ENCODE measurements around the gene PDZRN3. TPM values are rescaled to one million over a fixed set of nuclear protein-coding genes. Genes with fewer than 3 reads are reported as not detected.

The PDZRN3 gene
- total RNA-seq, 1 experiment from 2014 or later: 5.9 TPM

- Histone ChIP-seq H2AK5ac (ENCODE audit: insufficient read length, low read length) (no peak overlapping the region), H3K14ac (ENCODE audit: insufficient read depth, low read length) (no peak overlapping the region), H3K56ac (ENCODE audit: insufficient read length, low read depth, low read length) (no peak overlapping the region), H3K18ac (ENCODE audit: insufficient read length, low read depth, low read length) (no peak overlapping the region), H2BK120ac (ENCODE audit: low read depth, low read length, poor library complexity, severe bottlenecking) (no peak overlapping the region), H2AFZ (ENCODE audit: low read length) (no peak overlapping the region), H4K20me1 (ENCODE audit: control insufficient read depth, insufficient read depth, insufficient read length) (no peaks in the 10 kb centered on the region), H4K91ac (ENCODE audit: insufficient read length, low read depth, low read length) (no peak overlapping the region), H4K5ac (ENCODE audit: insufficient read length, low read depth, low read length) (no peak overlapping the region), H3K23ac (ENCODE audit: insufficient read length, low read depth, low read length) (no peak overlapping the region), H2BK12ac (ENCODE audit: insufficient read length, low read depth, low read length) (no peak overlapping the region), H3K23me2 (ENCODE audit: insufficient read length, low read depth, low read length, poor library complexity, severe bottlenecking) (no peaks in the 10 kb centered on the region), H2BK15ac (ENCODE audit: low read depth, low read length) (no peak overlapping the region), H3K4me2 (ENCODE audit: insufficient read depth, insufficient read length, low read length) (no peak overlapping the region), H3K4me1 (ENCODE audit: insufficient read depth, low read length) (no peaks in the 10 kb centered on the region; the same call in 1 of the 2 replicates), H3K79me1 (ENCODE audit: insufficient read depth, low read depth, low read length, poor library complexity, severe bottlenecking) (no peaks in the 10 kb centered on the region), H2BK20ac (ENCODE audit: low read depth, low read length, poor library complexity, severe bottlenecking) (no peak overlapping the region), H4K8ac (replicated peaks; ENCODE audit: insufficient read length, low read depth, low read length) (no peak overlapping the region), H3T11ph (ENCODE audit: low read length) (no peak overlapping the region), H2BK5ac (ENCODE audit: insufficient read length, low read length) (no peak overlapping the region), H3K27me3 (ENCODE audit: insufficient read depth, low read length) (no peaks in the 10 kb centered on the region; the same call in 1 of the 2 replicates), H3K9ac (ENCODE audit: extremely low read depth, insufficient read length, low read length) (no peak overlapping the region), H3K9me3 (ENCODE audit: control insufficient read depth, low read depth, low read length) (no peaks in the 10 kb centered on the region), H3K79me2 (ENCODE audit: insufficient read depth, low read length) (no peaks in the 10 kb centered on the region), H3K4ac (ENCODE audit: low read depth, low read length) (no peak overlapping the region), H3K27ac (ENCODE audit: insufficient read length, low read depth, low read length) (no peak overlapping the region)
- H3K4me3 Mint-ChIP-seq: no peak overlapping the region
- no peak for DNase-seq
- peaks cover 31 to 39% of the 10 kb centered on the region in 2 experiments for H3K4me1 Mint-ChIP-seq
- no peak for TF ChIP-seq CTCF (conservative IDR thresholded peaks at IDR 0.05)
- H3K36me3 Mint-ChIP-seq (ENCODE audit: insufficient read depth in 1 of 3, low read depth in 3 of 3): no peaks in the 10 kb centered on the region
- WGBS (ENCODE audit: extremely low coverage, insufficient read length, low lambda C conversion rate): no CpG with 5 or more reads among the region's 2 CpGs
- no peaks in the 10 kb centered on the region for H3K9me3 Mint-ChIP-seq
- no peak overlapping the region for H3K27ac Mint-ChIP-seq
- H3K27me3 Mint-ChIP-seq (ENCODE audit: low read depth): no peaks in the 10 kb centered on the region
Observed at GRCh38 chr3:73665286-73665685, 40.5 kb upstream of the PDZRN3 start.

Data from H9 (cell line).